Fibroblast of skin of abdomen (primary cell): ENCODE measurements around the gene BIK.

Experiments
- DNase-seq: peaks from one replicate; pipeline ENCODE4 v3.0.0-alpha.2; 2013

Gene BIK

GRCh38 chr22:43162412-43163150 lies 52.0 kb downstream of the BIK start:
- no peak for DNase-seq

- DNase-seq = no peak
Observed at GRCh38 chr22:43163241-43163795, 52.8 kb downstream of the BIK start.

GRCh38 chr22:43164636-43165035 lies 54.1 kb downstream of the BIK start:
- no peak for DNase-seq

GRCh38 chr22:43166132-43166930 lies 55.8 kb downstream of the BIK start:
- no peak for DNase-seq

- DNase-seq = no peak
Observed at GRCh38 chr22:43167001-43167589, 56.5 kb downstream of the BIK start.

- peak; percentile 41 for DNase-seq
Observed at GRCh38 chr22:43168471-43169309, 58.1 kb downstream of the BIK start.

GRCh38 chr22:43169310-43170130 lies 59.0 kb downstream of the BIK start:
- no peak for DNase-seq

- DNase-seq = no peak
Observed at GRCh38 chr22:43170131-43170480, 59.6 kb downstream of the BIK start.

- no peak for DNase-seq
Observed at GRCh38 chr22:43171019-43171491, 60.5 kb downstream of the BIK start.

GRCh38 chr22:43171607-43172006 lies 61.1 kb downstream of the BIK start:
- DNase-seq = no peak

GRCh38 chr22:43172191-43172590 lies 61.6 kb downstream of the BIK start:
- no peak for DNase-seq

GRCh38 chr22:43173566-43173965 lies 63.0 kb downstream of the BIK start:
- DNase-seq = no peak

GRCh38 chr22:43173976-43174720 lies 63.6 kb downstream of the BIK start:
- no peak for DNase-seq

- DNase-seq = no peak
Observed at GRCh38 chr22:43174941-43175531, 64.5 kb downstream of the BIK start.

- no peak for DNase-seq
Observed at GRCh38 chr22:43176090-43176489, 65.5 kb downstream of the BIK start.

- no peak for DNase-seq
Observed at GRCh38 chr22:43177479-43177878, 66.9 kb downstream of the BIK start.
